ENCODE measurements around the gene PCSK6.

DNA sequence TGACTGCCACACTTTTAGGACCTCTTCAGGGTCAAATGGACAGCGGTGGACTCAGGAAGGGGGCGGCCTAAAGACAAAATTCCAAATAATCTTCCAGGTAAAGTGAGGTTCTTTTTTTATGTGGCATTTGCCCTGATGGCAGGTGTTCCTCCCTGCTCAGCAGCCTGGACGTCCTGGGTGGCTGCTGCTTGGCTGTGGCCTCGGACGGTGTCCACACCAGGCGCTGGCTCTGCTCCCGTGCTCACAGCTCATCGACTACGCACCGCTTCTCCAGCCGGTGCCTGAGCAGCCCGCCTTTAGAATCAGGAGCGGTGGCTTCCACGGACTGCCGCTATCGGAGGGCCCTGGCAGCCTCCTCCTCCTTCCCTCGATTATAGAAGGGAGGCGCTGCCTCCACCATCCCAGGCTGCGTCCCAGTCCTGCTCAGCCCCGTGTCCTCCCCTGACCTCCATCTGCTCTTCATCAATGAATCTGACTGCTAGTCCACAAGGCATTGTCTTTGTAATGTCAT is 41.9 kb downstream of the PCSK6 start:
- TF ChIP-seq, protein P1, sequence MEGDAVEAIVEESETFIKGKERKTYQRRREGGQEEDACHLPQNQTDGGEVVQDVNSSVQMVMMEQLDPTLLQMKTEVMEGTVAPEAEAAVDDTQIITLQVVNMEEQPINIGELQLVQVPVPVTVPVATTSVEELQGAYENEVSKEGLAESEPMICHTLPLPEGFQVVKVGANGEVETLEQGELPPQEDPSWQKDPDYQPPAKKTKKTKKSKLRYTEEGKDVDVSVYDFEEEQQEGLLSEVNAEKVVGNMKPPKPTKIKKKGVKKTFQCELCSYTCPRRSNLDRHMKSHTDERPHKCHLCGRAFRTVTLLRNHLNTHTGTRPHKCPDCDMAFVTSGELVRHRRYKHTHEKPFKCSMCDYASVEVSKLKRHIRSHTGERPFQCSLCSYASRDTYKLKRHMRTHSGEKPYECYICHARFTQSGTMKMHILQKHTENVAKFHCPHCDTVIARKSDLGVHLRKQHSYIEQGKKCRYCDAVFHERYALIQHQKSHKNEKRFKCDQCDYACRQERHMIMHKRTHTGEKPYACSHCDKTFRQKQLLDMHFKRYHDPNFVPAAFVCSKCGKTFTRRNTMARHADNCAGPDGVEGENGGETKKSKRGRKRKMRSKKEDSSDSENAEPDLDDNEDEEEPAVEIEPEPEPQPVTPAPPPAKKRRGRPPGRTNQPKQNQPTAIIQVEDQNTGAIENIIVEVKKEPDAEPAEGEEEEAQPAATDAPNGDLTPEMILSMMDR (IDR thresholded peaks at IDR 0.05; ENCODE audit: low read length): no peak
- TF ChIP-seq EZH2phosphoT487 (IDR thresholded peaks at IDR 0.05; ENCODE audit: low read length): no peak

Data from MM.1S (cell line).